GM12878 (cell line): ENCODE results near the gene VPS16. TPM values are rescaled to one million over a fixed set of nuclear protein-coding genes. Genes with fewer than 3 reads are reported as not detected.

Experiments used
- ATAC-seq: fragments of 200-7000 bp; cut with Tn5 transposase; 3 replicates; pipeline ENCODE4 v1.9.1; 2020; ENCODE audit warnings: mild to moderate bottlenecking, moderate library complexity
- BruUV-seq: library from RNA; stranded (reverse); fragments of 400-500 nt; replicated peaks from 2 replicates; lab custom pipeline; 2021; lab: Mats Ljungman, UMichigan
- CTCF ChIA-PET: fragments of 300-600 bp; sonication (Branson Sonifier 250); formaldehyde crosslinking; extraction: SDS; loops from one replicate; lab custom pipeline; 2021; ENCODE audit warnings: inconsistent platforms; lab: Yijun Ruan, JAX
- POLR2A ChIA-PET: fragments of 350-600 bp; formaldehyde crosslinking; extraction: SDS; loops from one replicate; lab custom pipeline; 2021; ENCODE audit warnings: inconsistent platforms; lab: Charles Lee
- RAD21 ChIA-PET: fragments of 300-600 bp; sonication (Branson Sonifier 250); formaldehyde crosslinking; loops from one replicate; lab custom pipeline; 2023; ENCODE audit warnings: antibody characterized with exemption; ENCODE audit not compliant: unreplicated experiment; lab: Charles Lee
- SMC1A ChIA-PET: fragments of 300-600 bp; sonication (Branson Sonifier 250); formaldehyde crosslinking; loops from one replicate; lab custom pipeline; 2023; ENCODE audit not compliant: unreplicated experiment, uncharacterized antibody; lab: Charles Lee
- DNase-seq: peaks from one replicate; pipeline ENCODE4 v3.0.0-alpha.2; 2011; ENCODE audit warnings: low read depth, low spot score
- FAIRE-seq: peaks from 3 replicates; lab custom pipeline; 2011; peaks lifted over from hg19 to GRCh38; lab: Jason Lieb, UNC
- H2AFZ ChIP-seq: 2 replicates; pipeline ENCODE4 v1.6.0; 2011; ENCODE audit warnings: low read depth, low read length, control low read depth; ENCODE audit not compliant: control insufficient read depth
- H3K27ac ChIP-seq: 2 replicates; pipeline ENCODE4 v1.5.1; 2011; ENCODE audit warnings: control low read depth; ENCODE audit not compliant: control insufficient read depth, insufficient read depth
- H3K27me3 ChIP-seq, 2 experiments: replicated peaks in 1 of 2; 2 replicates each; pipeline versions ENCODE4 v1.6.0 to v1.6.1; 2011; ENCODE audit warnings: low read length in 1 of 2; ENCODE audit not compliant: control insufficient read depth in 2 of 2, insufficient read depth in 2 of 2
- H3K36me3 ChIP-seq, 2 experiments: 2 replicates each; pipeline ENCODE4 v1.5.1; 2011; ENCODE audit warnings: low read length in 1 of 2; ENCODE audit not compliant: control insufficient read depth in 2 of 2, insufficient read depth in 2 of 2
- H3K4me1 ChIP-seq: 2 replicates; pipeline ENCODE4 v1.6.1; 2011; ENCODE audit warnings: mild to moderate bottlenecking, low read length, moderate library complexity, mixed read lengths; ENCODE audit not compliant: control insufficient read depth, insufficient read depth
- H3K4me2 ChIP-seq: 2 replicates; pipeline ENCODE4 v1.6.0; 2011; ENCODE audit warnings: control low read depth; ENCODE audit not compliant: control insufficient read depth, insufficient read depth
- H3K4me3 ChIP-seq: fragments of 200-600 bp; sonication (generic); 2 replicates; pipeline ENCODE4 v1.5.1; 2016
- H3K79me2 ChIP-seq: 2 replicates; pipeline ENCODE4 v1.6.0; 2011; ENCODE audit warnings: low read length; ENCODE audit not compliant: control insufficient read depth, insufficient read depth
- H3K9ac ChIP-seq: 2 replicates; pipeline ENCODE4 v1.8.0; 2011; ENCODE audit warnings: low read length, control low read depth, mixed read lengths; ENCODE audit not compliant: control insufficient read depth, insufficient read depth
- H3K9me3 ChIP-seq: replicated peaks from 3 replicates; pipeline ENCODE4 v1.5.1; 2011; ENCODE audit warnings: mild to moderate bottlenecking, low read length; ENCODE audit not compliant: control insufficient read depth, insufficient read depth
- H4K20me1 ChIP-seq: 2 replicates; pipeline ENCODE4 v1.6.0; 2011; ENCODE audit not compliant: control insufficient read depth, insufficient read depth
- BRCA1 ChIP-seq: IDR thresholded peaks from 2 replicates; pipeline ENCODE4 v1.6.1; 2011; ENCODE audit warnings: low read depth, low read length, improper control_type of control experiment
- CBFB ChIP-seq: IDR thresholded peaks from 2 replicates; pipeline ENCODE4 v1.6.1; 2016; ENCODE audit warnings: antibody characterized with exemption, low read depth
- IKZF1 ChIP-seq: fragments of 450-650 bp; conservative IDR thresholded peaks from 2 replicates; pipeline ENCODE4 v1.6.1; 2017; ENCODE audit warnings: antibody characterized with exemption, mild to moderate bottlenecking
- IRF4 ChIP-seq: IDR thresholded peaks from 2 replicates; pipeline ENCODE4 v1.6.1; 2011; ENCODE audit warnings: low read depth, low read length
- NBN ChIP-seq: fragments of 450-650 bp; IDR thresholded peaks from 2 replicates; pipeline ENCODE4 v1.6.1; 2016
- NR2C2 ChIP-seq: IDR thresholded peaks from 2 replicates; pipeline ENCODE4 v1.6.1; 2011; ENCODE audit warnings: borderline replicate concordance, low read depth; ENCODE audit not compliant: control insufficient read depth, insufficient read length
- NR2F1 ChIP-seq: fragments of 450-650 bp; conservative IDR thresholded peaks from 2 replicates; pipeline ENCODE4 v1.6.1; 2017; ENCODE audit warnings: mild to moderate bottlenecking
- SIX5 ChIP-seq: IDR thresholded peaks from 2 replicates; pipeline ENCODE4 v1.6.1; 2011; ENCODE audit warnings: mild to moderate bottlenecking, low read depth, low read length, moderate library complexity; ENCODE audit not compliant: severe bottlenecking
- TARDBP ChIP-seq: IDR thresholded peaks from 2 replicates; pipeline ENCODE4 v1.6.1; 2016; ENCODE audit warnings: borderline replicate concordance
- WGBS: methylation state at CpG from one replicate; pipeline ENCODE4 v1.1.6; 2016; ENCODE audit warnings: low lambda C conversion rate; ENCODE audit not compliant: insufficient replicate concordance, insufficient coverage; ENCODE audit errors: missing lambda C conversion rate; 5-methylcytosine and 5-hydroxymethylcytosine counted together
- in situ Hi-C: fragments of 300-500 bp; cut with MboI; formaldehyde crosslinking; loops from 9 replicates; pipeline ENCODE4 v1.14.3; 2018; ENCODE audit warnings: mixed read lengths
- intact Hi-C: fragments of 100-400 bp; cut with micrococcal nuclease; formaldehyde crosslinking; loops from one replicate; pipeline ENCODE4 v1.14.2; 2022; ENCODE audit not compliant: unreplicated experiment
- polyA plus RNA-seq, 11 experiments: library from polyadenylated mRNA; depleted of rRNA in 4 of 11; unstranded in 6 of 11; stranded (reverse) in 5 of 11; fragments of >200 nt; fragmentation: Nextera tagmentation in 4 of 11; fragmentation: Illumina TruSeq in 1 of 11; extraction: Ambion mirVana in 4 of 11; extraction: Trizol in 1 of 11; gene quantifications; 1 replicate in 1 of 11; 2 replicates in 10 of 11; pipeline versions ENCODE4 v1.2.1 to v1.2.3, GENCODE V29; 2011 to 2016; ENCODE audit warnings: inconsistent platforms in 2 of 11, missing spikeins in 2 of 11, low read depth in 1 of 11
- total RNA-seq, 4 experiments: library from RNA; depleted of rRNA in 3 of 4; stranded (reverse); fragments of >200 nt in 3 of 4; fragmentation: Illumina TruSeq in 1 of 4; extraction: Trizol in 1 of 4; gene quantifications; 2 replicates each; pipeline versions ENCODE4 v1.2.1 to v1.2.3, GENCODE V29; 2013 to 2021
- TF ChIP-seq, protein P1 (sequence below): fragments of 450-650 bp; IDR thresholded peaks from 2 replicates; pipeline ENCODE4 v1.6.1; 2017; ENCODE audit warnings: mild to moderate bottlenecking
- TF ChIP-seq, protein P2 (sequence below): fragments of 450-650 bp; IDR thresholded peaks from 2 replicates; pipeline ENCODE4 v1.6.1; 2017; ENCODE audit warnings: mild to moderate bottlenecking, moderate library complexity

Gene VPS16
- total and polyA plus RNA-seq, 10 of the 15 experiments (the other 5 are each of a cell fraction or from before 2014, with no cell fraction given): 8.4 to 37.5 (median 26.4) TPM

DNA sequence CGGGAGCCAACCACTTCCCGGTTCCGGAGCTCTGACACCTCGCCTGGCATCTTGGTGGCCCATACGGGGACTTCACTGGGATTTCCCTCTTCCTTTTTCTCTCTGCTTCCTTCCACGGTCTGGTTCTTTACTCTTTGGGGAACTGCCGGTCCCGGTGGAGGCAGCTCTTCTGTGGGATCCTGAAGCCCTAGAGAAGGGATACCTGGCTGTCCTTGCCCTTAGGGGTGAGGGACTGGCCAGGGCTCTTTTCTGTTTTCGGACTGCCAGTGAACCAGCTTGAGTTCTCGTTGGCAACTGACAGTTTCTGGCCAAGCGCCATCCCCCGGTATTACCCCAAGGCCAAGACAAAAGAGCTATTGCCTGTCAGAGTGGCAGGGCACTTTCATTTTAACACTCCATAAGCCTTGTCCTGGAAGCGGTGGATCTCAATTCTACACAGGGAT lies 39.2 kb upstream of the VPS16 start:
- RAD21 ChIA-PET: interaction anchor here (0.9 kb wide), 1 partner anchor 200 kb away, joined by 3 read pairs; no protein-coding TSS in a partner anchor
- H3K27me3 ChIP-seq: peaks cover 17 to 20% of the 10 kb centered on the region in 2 experiments
- no peak overlapping the region for H3K4me3 ChIP-seq
- intact Hi-C loops (no loop called here), in situ Hi-C loops (no loop called here)
- SMC1A ChIA-PET: interaction anchor here (0.8 to 1.1 kb wide), 2 partner anchors 10 to 51 kb away, joined by 3 read pairs; no protein-coding TSS in a partner anchor
- TF ChIP-seq, protein P1, sequence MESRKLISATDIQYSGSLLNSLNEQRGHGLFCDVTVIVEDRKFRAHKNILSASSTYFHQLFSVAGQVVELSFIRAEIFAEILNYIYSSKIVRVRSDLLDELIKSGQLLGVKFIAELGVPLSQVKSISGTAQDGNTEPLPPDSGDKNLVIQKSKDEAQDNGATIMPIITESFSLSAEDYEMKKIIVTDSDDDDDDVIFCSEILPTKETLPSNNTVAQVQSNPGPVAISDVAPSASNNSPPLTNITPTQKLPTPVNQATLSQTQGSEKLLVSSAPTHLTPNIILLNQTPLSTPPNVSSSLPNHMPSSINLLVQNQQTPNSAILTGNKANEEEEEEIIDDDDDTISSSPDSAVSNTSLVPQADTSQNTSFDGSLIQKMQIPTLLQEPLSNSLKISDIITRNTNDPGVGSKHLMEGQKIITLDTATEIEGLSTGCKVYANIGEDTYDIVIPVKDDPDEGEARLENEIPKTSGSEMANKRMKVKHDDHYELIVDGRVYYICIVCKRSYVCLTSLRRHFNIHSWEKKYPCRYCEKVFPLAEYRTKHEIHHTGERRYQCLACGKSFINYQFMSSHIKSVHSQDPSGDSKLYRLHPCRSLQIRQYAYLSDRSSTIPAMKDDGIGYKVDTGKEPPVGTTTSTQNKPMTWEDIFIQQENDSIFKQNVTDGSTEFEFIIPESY: no peak
- TF ChIP-seq IKZF1 (no peak), BRCA1 (no peak), TARDBP (no peak), NR2F1 (no peak), IRF4 (no peak), SIX5 (no peak), CBFB (no peak), NBN (no peak), NR2C2 (no peak)
- TF ChIP-seq, protein P2, sequence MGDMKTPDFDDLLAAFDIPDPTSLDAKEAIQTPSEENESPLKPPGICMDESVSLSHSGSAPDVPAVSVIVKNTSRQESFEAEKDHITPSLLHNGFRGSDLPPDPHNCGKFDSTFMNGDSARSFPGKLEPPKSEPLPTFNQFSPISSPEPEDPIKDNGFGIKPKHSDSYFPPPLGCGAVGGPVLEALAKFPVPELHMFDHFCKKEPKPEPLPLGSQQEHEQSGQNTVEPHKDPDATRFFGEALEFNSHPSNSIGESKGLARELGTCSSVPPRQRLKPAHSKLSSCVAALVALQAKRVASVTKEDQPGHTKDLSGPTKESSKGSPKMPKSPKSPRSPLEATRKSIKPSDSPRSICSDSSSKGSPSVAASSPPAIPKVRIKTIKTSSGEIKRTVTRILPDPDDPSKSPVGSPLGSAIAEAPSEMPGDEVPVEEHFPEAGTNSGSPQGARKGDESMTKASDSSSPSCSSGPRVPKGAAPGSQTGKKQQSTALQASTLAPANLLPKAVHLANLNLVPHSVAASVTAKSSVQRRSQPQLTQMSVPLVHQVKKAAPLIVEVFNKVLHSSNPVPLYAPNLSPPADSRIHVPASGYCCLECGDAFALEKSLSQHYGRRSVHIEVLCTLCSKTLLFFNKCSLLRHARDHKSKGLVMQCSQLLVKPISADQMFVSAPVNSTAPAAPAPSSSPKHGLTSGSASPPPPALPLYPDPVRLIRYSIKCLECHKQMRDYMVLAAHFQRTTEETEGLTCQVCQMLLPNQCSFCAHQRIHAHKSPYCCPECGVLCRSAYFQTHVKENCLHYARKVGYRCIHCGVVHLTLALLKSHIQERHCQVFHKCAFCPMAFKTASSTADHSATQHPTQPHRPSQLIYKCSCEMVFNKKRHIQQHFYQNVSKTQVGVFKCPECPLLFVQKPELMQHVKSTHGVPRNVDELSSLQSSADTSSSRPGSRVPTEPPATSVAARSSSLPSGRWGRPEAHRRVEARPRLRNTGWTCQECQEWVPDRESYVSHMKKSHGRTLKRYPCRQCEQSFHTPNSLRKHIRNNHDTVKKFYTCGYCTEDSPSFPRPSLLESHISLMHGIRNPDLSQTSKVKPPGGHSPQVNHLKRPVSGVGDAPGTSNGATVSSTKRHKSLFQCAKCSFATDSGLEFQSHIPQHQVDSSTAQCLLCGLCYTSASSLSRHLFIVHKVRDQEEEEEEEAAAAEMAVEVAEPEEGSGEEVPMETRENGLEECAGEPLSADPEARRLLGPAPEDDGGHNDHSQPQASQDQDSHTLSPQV: no peak
- no TSS peak for BruUV-seq
- H3K79me2 ChIP-seq: no peaks in the 10 kb centered on the region
- no peak overlapping the region for H2AFZ ChIP-seq
- 11% methylated on average over 13 of the region's 13 CpGs for WGBS
- H3K4me1 ChIP-seq: no peaks in the 10 kb centered on the region
- no peaks in the 10 kb centered on the region for H3K9me3 ChIP-seq
- no peak overlapping the region for H3K27ac ChIP-seq
- CTCF ChIA-PET: no interaction called here
- POLR2A ChIA-PET: no interaction called here
- H3K4me2 ChIP-seq: peak overlapping the region; percentile 43; the same call in 1 of the 2 replicates
- FAIRE-seq: no peak
- H4K20me1 ChIP-seq: no peaks in the 10 kb centered on the region
- H3K9ac ChIP-seq: no peak overlapping the region
- DNase-seq: no peak
- peak; percentile 13; the same call in 1 of the 3 replicates for ATAC-seq
- no peaks in the 10 kb centered on the region for H3K36me3 ChIP-seq
